H1 (cell line): ENCODE results near the gene UXT. TPM values are rescaled to one million over a fixed set of nuclear protein-coding genes. Genes with fewer than 3 reads are reported as not detected.

Source experiments
- CTCF ChIA-PET: fragments of 300-600 bp; sonication (Branson Sonifier 250); formaldehyde crosslinking; loops from one replicate; lab custom pipeline; 2021; ENCODE audit not compliant: partially characterized antibody; lab: Charles Lee
- POLR2A ChIA-PET: fragments of 300-600 bp; sonication (Branson Sonifier 250); formaldehyde crosslinking; loops from one replicate; lab custom pipeline; 2021; ENCODE audit warnings: inconsistent platforms; ENCODE audit not compliant: partially characterized antibody; lab: Charles Lee
- DNase-seq, 2 experiments: peaks; one replicate each; pipeline versions ENCODE4 v3.0.0 to v3.0.0-alpha.2; 2010 to 2022; ENCODE audit warnings: low spot score in 2 of 2, low read depth in 1 of 2, mixed read lengths in 1 of 2
- FAIRE-seq: peaks from 2 replicates; lab custom pipeline; 2011; peaks lifted over from hg19 to GRCh38; lab: Jason Lieb, UNC
- H2AFZ ChIP-seq: 2 replicates; pipeline ENCODE4 v1.8.1; 2012; ENCODE audit warnings: low read length, inconsistent platforms
- H2AK5ac ChIP-seq: 2 replicates; pipeline ENCODE4 v1.6.1; 2013; ENCODE audit warnings: low read depth, low read length
- H2BK120ac ChIP-seq: replicated peaks from 2 replicates; pipeline ENCODE3; 2013; ENCODE audit warnings: low read depth, low read length, inconsistent platforms
- H2BK12ac ChIP-seq: 2 replicates; pipeline ENCODE4 v1.6.1; 2013; ENCODE audit warnings: low read depth, low read length
- H2BK15ac ChIP-seq: 2 replicates; pipeline ENCODE4 v1.6.1; 2013; ENCODE audit warnings: low read length
- H2BK20ac ChIP-seq: 2 replicates; pipeline ENCODE4 v1.6.1; 2013; ENCODE audit warnings: low read length
- H2BK5ac ChIP-seq: 2 replicates; pipeline ENCODE4 v1.6.1; 2013; ENCODE audit warnings: low read depth, low read length
- H3K14ac ChIP-seq: 2 replicates; pipeline ENCODE4 v1.6.1; 2013; ENCODE audit warnings: inconsistent platforms; ENCODE audit not compliant: insufficient read length
- H3K18ac ChIP-seq: 2 replicates; pipeline ENCODE4 v1.6.1; 2013; ENCODE audit warnings: low read length; ENCODE audit errors: extremely low read depth
- H3K23ac ChIP-seq: 2 replicates; pipeline ENCODE4 v1.6.1; 2013; ENCODE audit warnings: inconsistent platforms; ENCODE audit not compliant: insufficient read length
- H3K23me2 ChIP-seq: 2 replicates; pipeline ENCODE4 v1.6.1; 2013; ENCODE audit warnings: low read depth, low read length
- H3K27ac ChIP-seq: 2 replicates; pipeline ENCODE4 v1.6.1; 2011; ENCODE audit warnings: low read depth, low read length, inconsistent platforms
- H3K27me3 ChIP-seq, 4 experiments: replicated peaks in 1 of 4; 1 replicate in 1 of 4; 2 replicates in 3 of 4; pipeline versions ENCODE4 v1.6.1 to v1.8.1; 2011 to 2013; ENCODE audit warnings: low read length in 3 of 4, mild to moderate bottlenecking in 3 of 4, inconsistent platforms in 2 of 4, mixed read lengths in 2 of 4, moderate library complexity in 1 of 4; ENCODE audit not compliant: control insufficient read depth in 3 of 4, insufficient read depth in 3 of 4; ENCODE audit errors: extremely low read depth in 1 of 4
- H3K36me3 ChIP-seq, 4 experiments: 2 replicates each; pipeline versions ENCODE4 v1.6.1 to v1.8.1; 2011 to 2013; ENCODE audit warnings: mild to moderate bottlenecking in 4 of 4, low read length in 3 of 4, moderate library complexity in 2 of 4, control low read depth in 1 of 4, inconsistent platforms in 1 of 4; ENCODE audit not compliant: insufficient read depth in 4 of 4, control insufficient read depth in 2 of 4
- H3K4ac ChIP-seq: replicated peaks from 2 replicates; pipeline ENCODE3; 2013; ENCODE audit warnings: low read length, low read depth, mixed read lengths, inconsistent platforms; ENCODE audit not compliant: insufficient read length
- H3K4me1 ChIP-seq, 4 experiments: replicated peaks in 1 of 4; 1 replicate in 1 of 4; 2 replicates in 3 of 4; pipeline versions ENCODE4 v1.6.1 to v1.8.1; 2011 to 2013; ENCODE audit warnings: low read length in 3 of 4, inconsistent platforms in 2 of 4, mixed read lengths in 1 of 4; ENCODE audit not compliant: insufficient read depth in 4 of 4, control insufficient read depth in 3 of 4
- H3K4me2 ChIP-seq, 2 experiments: 2 replicates each; pipeline versions ENCODE4 v1.6.1 to v1.8.1; 2011 to 2013; ENCODE audit warnings: low read depth in 2 of 2, low read length in 2 of 2, control low read depth in 1 of 2, inconsistent platforms in 1 of 2, mild to moderate bottlenecking in 1 of 2; ENCODE audit not compliant: insufficient read depth in 1 of 2
- H3K4me3 ChIP-seq, 4 experiments: fragments of 200-600, 300-600 bp in 1 of 4; sonication (generic), shearing (Covaris generic), sonication (Bioruptor Twin) in 1 of 4; 2 replicates each; pipeline versions ENCODE4 v1.5.1 to v1.8.1; 2011 to 2016; ENCODE audit warnings: low read length in 4 of 4, low read depth in 3 of 4, control low read depth in 2 of 4, inconsistent platforms in 2 of 4, mild to moderate bottlenecking in 2 of 4, mixed read lengths in 1 of 4, moderate library complexity in 1 of 4; ENCODE audit not compliant: insufficient read depth in 2 of 4; ENCODE audit errors: extremely low read depth in 1 of 4
- H3K56ac ChIP-seq: replicated peaks from 2 replicates; pipeline ENCODE3; 2013; ENCODE audit warnings: low read depth, mild to moderate bottlenecking, mixed read lengths, low read length, inconsistent platforms; ENCODE audit not compliant: insufficient read length
- H3K79me1 ChIP-seq: 2 replicates; pipeline ENCODE4 v1.6.1; 2013; ENCODE audit warnings: low read depth, low read length, control low read depth
- H3K79me2 ChIP-seq, 2 experiments: 2 replicates each; pipeline versions ENCODE4 v1.6.1 to v1.8.1; 2012 to 2013; ENCODE audit warnings: low read length in 2 of 2, mild to moderate bottlenecking in 2 of 2, inconsistent platforms in 1 of 2; ENCODE audit not compliant: insufficient read depth in 2 of 2, control insufficient read depth in 1 of 2
- H3K9ac ChIP-seq, 4 experiments: replicated peaks in 1 of 4; 1 replicate in 1 of 4; 2 replicates in 3 of 4; pipeline versions ENCODE4 v1.6.1 to v1.8.1; 2011 to 2013; ENCODE audit warnings: low read depth in 3 of 4, low read length in 3 of 4, control low read depth in 2 of 4, mild to moderate bottlenecking in 2 of 4, moderate library complexity in 2 of 4, inconsistent platforms in 1 of 4; ENCODE audit errors: extremely low read depth in 1 of 4
- H3K9me3 ChIP-seq, 2 experiments: 2 replicates each; pipeline versions ENCODE4 v1.6.1 to v1.8.1; 2012 to 2013; ENCODE audit warnings: mild to moderate bottlenecking in 2 of 2, moderate library complexity in 2 of 2, control low read depth in 1 of 2, inconsistent platforms in 1 of 2, low read depth in 1 of 2, low read length in 1 of 2, mixed read lengths in 1 of 2; ENCODE audit not compliant: insufficient read depth in 2 of 2
- H4K20me1 ChIP-seq, 2 experiments: replicated peaks in 1 of 2; 2 replicates each; pipeline versions ENCODE3 to v1.8.1; 2011 to 2013; ENCODE audit warnings: inconsistent platforms in 2 of 2, low read length in 2 of 2, mild to moderate bottlenecking in 1 of 2; ENCODE audit not compliant: insufficient read depth in 2 of 2, control insufficient read depth in 1 of 2
- H4K5ac ChIP-seq: 2 replicates; pipeline ENCODE4 v1.6.1; 2013; ENCODE audit warnings: low read length, low read depth, mixed read lengths, inconsistent platforms; ENCODE audit not compliant: insufficient read length
- H4K8ac ChIP-seq: 2 replicates; pipeline ENCODE4 v1.8.0; 2013; ENCODE audit warnings: mild to moderate bottlenecking, moderate library complexity, low read length, inconsistent platforms; ENCODE audit not compliant: insufficient read depth; ENCODE audit errors: extremely low read depth
- H4K91ac ChIP-seq: replicated peaks from 2 replicates; pipeline ENCODE3; 2013; ENCODE audit warnings: low read length, mixed read lengths, inconsistent platforms; ENCODE audit not compliant: insufficient read length
- CHD2 ChIP-seq: IDR thresholded peaks from 2 replicates; pipeline ENCODE4 v1.6.1; 2012; ENCODE audit warnings: low read length, improper control_type of control experiment
- JUN ChIP-seq: IDR thresholded peaks from 2 replicates; pipeline ENCODE4 v1.6.1; 2011; ENCODE audit warnings: low read depth, mild to moderate bottlenecking, improper control_type of control experiment, low read length
- MAX ChIP-seq: IDR thresholded peaks from 2 replicates; pipeline ENCODE4 v1.6.1; 2012; ENCODE audit warnings: inconsistent platforms
- POLR2A ChIP-seq, 2 experiments: IDR thresholded peaks; 1 replicate in 1 of 2; 2 replicates in 1 of 2; pipeline ENCODE4 v1.6.1; 2011; ENCODE audit warnings: low read depth in 2 of 2, low read length in 2 of 2, mild to moderate bottlenecking in 2 of 2; ENCODE audit errors: control extremely low read depth in 1 of 2
- SIN3A ChIP-seq, 2 experiments: IDR thresholded peaks in 1 of 2; conservative IDR thresholded peaks in 1 of 2; 2 replicates each; pipeline ENCODE4 v1.6.1; 2011 to 2012; ENCODE audit warnings: low read length in 2 of 2, improper control_type of control experiment in 1 of 2, low read depth in 1 of 2, mild to moderate bottlenecking in 1 of 2
- TEAD4 ChIP-seq: IDR thresholded peaks from 2 replicates; pipeline ENCODE4 v1.6.1; 2012; ENCODE audit warnings: low read depth, low read length, inconsistent platforms, mixed read lengths
- ZNF274 ChIP-seq: IDR thresholded peaks from 2 replicates; pipeline ENCODE4 v1.7.0; 2012; ENCODE audit warnings: low read length, borderline replicate concordance; ENCODE audit errors: extremely low read depth
- WGBS, 2 experiments: shearing (Covaris generic) in 1 of 2; methylation state at CpG; one replicate each; pipeline versions ENCODE4 v1.1.6 to v1.1.7; 2013 to 2015; ENCODE audit warnings: low lambda C conversion rate in 2 of 2, mixed read lengths in 2 of 2, inconsistent platforms in 1 of 2, low coverage in 1 of 2, missing lambda C conversion rate in 1 of 2; ENCODE audit not compliant: insufficient replicate concordance in 2 of 2, insufficient coverage in 1 of 2, insufficient read length in 1 of 2; ENCODE audit errors: extremely low coverage in 1 of 2, missing lambda C conversion rate in 1 of 2; 5-methylcytosine and 5-hydroxymethylcytosine counted together
- polyA plus RNA-seq, 7 experiments: library from polyadenylated mRNA; depleted of rRNA in 3 of 7; stranded (reverse) in 5 of 7; unstranded in 2 of 7; fragments of >200 nt in 5 of 7; fragments of 200-250 nt in 2 of 7; gene quantifications; 1 replicate in 5 of 7; 2 replicates in 1 of 7; 4 replicates in 1 of 7; pipeline versions ENCODE4 v1.2.1 to v1.2.3, GENCODE V29; 2011 to 2013; ENCODE audit warnings: missing spikeins in 2 of 7, mixed read lengths in 2 of 7
- total RNA-seq: library from RNA; stranded (reverse); fragmentation: NEBNext Ultra II Directional; extraction: Animal tissue kit (Norgen Biotek cat#: 25700); gene quantifications from 2 replicates; pipeline ENCODE4 v1.2.1, GENCODE V29; 2021

UXT gene
- total and polyA plus RNA-seq, 2 of the 8 experiments (the other 6 are each of a cell fraction or from before 2014, with no cell fraction given), result 69.4 to 116 TPM

DNA sequence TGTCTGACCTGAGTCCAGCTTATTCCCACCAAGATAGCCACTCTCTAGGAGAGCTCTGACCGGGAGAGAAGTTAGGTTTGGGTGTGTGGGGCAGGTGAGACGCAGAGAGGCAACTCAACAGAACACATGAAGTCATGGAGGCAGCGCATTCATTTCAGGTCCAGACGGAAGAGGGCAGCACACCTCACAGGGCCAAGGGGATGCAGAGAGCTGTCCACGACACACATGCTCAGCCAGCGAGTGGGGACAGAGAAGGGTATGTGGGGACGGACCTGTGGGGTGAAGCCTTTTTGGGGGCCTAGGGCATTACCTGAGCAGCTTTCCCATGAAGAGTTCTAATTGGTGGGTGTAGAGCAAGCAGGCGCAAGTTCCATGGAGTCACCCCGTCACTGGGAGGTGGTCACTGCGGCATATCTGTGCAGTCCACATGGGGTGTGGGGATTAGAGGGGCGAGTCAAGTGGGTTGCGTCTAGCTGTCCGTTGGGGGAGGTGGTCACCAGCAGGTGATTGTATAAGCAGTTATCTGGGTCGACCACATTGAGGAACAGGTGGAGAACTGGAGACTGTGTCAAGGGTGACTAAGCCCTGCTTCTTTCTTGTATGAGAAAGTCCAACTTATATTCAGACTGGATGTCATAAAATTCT is 24.3 kb upstream of the UXT start:
- no peak overlapping the region for H3K4ac ChIP-seq
- H2BK5ac ChIP-seq, result no peak overlapping the region
- H3K23ac ChIP-seq, result no peak overlapping the region
- no peak overlapping the region for H2AFZ ChIP-seq
- H3K4me3 ChIP-seq, result no peak overlapping the region
- WGBS, 2 experiments, result 87% methylated on average over 10 of the region's 14 CpGs; no CpG with 5 or more reads in 1 of the 2 experiments
- no peak overlapping the region for H3K18ac ChIP-seq
- no peak overlapping the region for H3K56ac ChIP-seq
- FAIRE-seq (no peak), DNase-seq (no peak)
- no peak overlapping the region for H2BK15ac ChIP-seq
- H2AK5ac ChIP-seq, result no peak overlapping the region
- ChIA-PET POLR2A (no interaction called here), CTCF (interaction anchor here (1.0 kb wide), 1 partner anchor 16 kb away, joined by 3 read pairs; no protein-coding TSS in a partner anchor)
- no peak overlapping the region for H2BK20ac ChIP-seq
- no peak overlapping the region for H3K27ac ChIP-seq
- H3K36me3 ChIP-seq, result no peaks in the 10 kb centered on the region
- no peak overlapping the region for H3K4me2 ChIP-seq
- no peak overlapping the region for H4K8ac ChIP-seq
- H4K5ac ChIP-seq, result no peak overlapping the region
- H4K91ac ChIP-seq, result no peak overlapping the region
- H3K14ac ChIP-seq, result no peak overlapping the region
- no peaks in the 10 kb centered on the region for H3K79me1 ChIP-seq
- no peaks in the 10 kb centered on the region for H4K20me1 ChIP-seq
- H3K4me1 ChIP-seq, result no peaks in the 10 kb centered on the region
- no peak overlapping the region for H3K9ac ChIP-seq
- H3K23me2 ChIP-seq, result no peaks in the 10 kb centered on the region
- H2BK12ac ChIP-seq, result no peak overlapping the region
- no peaks in the 10 kb centered on the region for H3K9me3 ChIP-seq
- no peak overlapping the region for H2BK120ac ChIP-seq
- H3K79me2 ChIP-seq, result no peaks in the 10 kb centered on the region
- no peaks in the 10 kb centered on the region for H3K27me3 ChIP-seq
- TF ChIP-seq CHD2, result no peak
- TF ChIP-seq ZNF274, result no peak
- no peak for TF ChIP-seq SIN3A (conservative IDR thresholded peaks at IDR 0.05 in 1 of 2, IDR thresholded peaks at IDR 0.05 in 1 of 2; ENCODE audit: low read depth in 1 of 2, low read length in 2 of 2)
- no peak for TF ChIP-seq POLR2A (IDR thresholded peaks at IDR 0.05; ENCODE audit: control extremely low read depth in 1 of 2, low read depth in 2 of 2, low read length in 2 of 2)
- no peak for TF ChIP-seq TEAD4
- TF ChIP-seq JUN, result no peak
- no peak for TF ChIP-seq MAX
